ENCODE data around the gene MITF.

DNA sequence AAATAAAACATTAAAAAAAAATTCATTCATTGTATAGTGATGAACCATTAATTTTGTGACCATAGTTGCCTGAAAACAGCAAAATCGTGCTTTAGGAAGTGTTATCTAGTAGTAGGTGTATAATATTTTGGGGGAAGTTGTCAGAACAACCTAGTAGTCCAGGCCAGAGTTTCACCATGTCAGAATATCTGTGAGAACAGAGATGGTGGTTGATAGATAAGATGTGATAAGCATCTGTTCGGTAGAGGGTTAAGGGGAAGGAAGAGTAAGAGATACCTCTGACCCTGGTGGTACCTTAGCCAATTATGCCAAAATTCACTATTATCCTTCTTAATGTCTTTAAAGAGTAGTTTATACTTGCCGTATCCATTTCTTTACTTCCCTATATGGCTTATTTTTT is 113.8 kb downstream of the MITF start:
- TF ChIP-seq, protein P1, sequence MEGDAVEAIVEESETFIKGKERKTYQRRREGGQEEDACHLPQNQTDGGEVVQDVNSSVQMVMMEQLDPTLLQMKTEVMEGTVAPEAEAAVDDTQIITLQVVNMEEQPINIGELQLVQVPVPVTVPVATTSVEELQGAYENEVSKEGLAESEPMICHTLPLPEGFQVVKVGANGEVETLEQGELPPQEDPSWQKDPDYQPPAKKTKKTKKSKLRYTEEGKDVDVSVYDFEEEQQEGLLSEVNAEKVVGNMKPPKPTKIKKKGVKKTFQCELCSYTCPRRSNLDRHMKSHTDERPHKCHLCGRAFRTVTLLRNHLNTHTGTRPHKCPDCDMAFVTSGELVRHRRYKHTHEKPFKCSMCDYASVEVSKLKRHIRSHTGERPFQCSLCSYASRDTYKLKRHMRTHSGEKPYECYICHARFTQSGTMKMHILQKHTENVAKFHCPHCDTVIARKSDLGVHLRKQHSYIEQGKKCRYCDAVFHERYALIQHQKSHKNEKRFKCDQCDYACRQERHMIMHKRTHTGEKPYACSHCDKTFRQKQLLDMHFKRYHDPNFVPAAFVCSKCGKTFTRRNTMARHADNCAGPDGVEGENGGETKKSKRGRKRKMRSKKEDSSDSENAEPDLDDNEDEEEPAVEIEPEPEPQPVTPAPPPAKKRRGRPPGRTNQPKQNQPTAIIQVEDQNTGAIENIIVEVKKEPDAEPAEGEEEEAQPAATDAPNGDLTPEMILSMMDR (IDR thresholded peaks at IDR 0.05), result no peak
- no peak for TF ChIP-seq POLR2A (IDR thresholded peaks at IDR 0.05)
